ENCODE results near the gene PPP1R1C. TPM values are rescaled to one million over a fixed set of nuclear protein-coding genes. Genes with fewer than 3 reads are reported as not detected.

The PPP1R1C gene
- total RNA-seq, 4 donors from 2014 or later: 0.96 to 4.3 TPM; not detected in 2

GRCh38 chr2:182077023-182077422 lies 91.4 kb downstream of the PPP1R1C start:
- Histone ChIP-seq H3K4me3 (no peak overlapping the region), H3K27ac (peak overlapping the region in 1 of 4 donors; percentile 3), H3K27me3 (no peaks in the 10 kb centered on the region), H3K36me3 (no peaks in the 10 kb centered on the region), H3K4me1 (peaks cover 0 to 35% (median 11%) of the 10 kb centered on the region in 4 donors), H3K9me3 (no peaks in the 10 kb centered on the region)
- whole genome bisulfite sequencing, 2 donors (ENCODE audit: low coverage in 1 of 2): 39 to 47% methylated on average over 5 of the region's 5 CpGs
- TF ChIP-seq POLR2A (IDR thresholded peaks at IDR 0.05) (no peak), CTCF (IDR thresholded peaks at IDR 0.05) (no peak), EP300 (IDR thresholded peaks at IDR 0.05; ENCODE audit: low read depth) (no peak), POLR2AphosphoS5 (IDR thresholded peaks at IDR 0.05) (no peak)
- DNase-seq: no peak
- intact Hi-C loops (cut with DNase I; ENCODE audit: low total_unique reads) (loop anchor here (10.0 kb wide), 1 partner anchor 332 kb away; no protein-coding TSS in a partner anchor), in situ Hi-C loops (cut with MboI; ENCODE audit: low pct_ligation_motif_present in 1 of 4, low pct_unique_long_range_greater_than_20kb in 1 of 4, low sequenced_read_pairs in 3 of 4) (loop anchor here in 3 of 4 donors (10.0 to 25.0 kb wide), 2 partner anchors 332 to 340 kb away; no protein-coding TSS in a partner anchor)

- intact Hi-C loops (cut with DNase I; ENCODE audit: low total_unique reads): loop anchor here (10.0 kb wide), 1 partner anchor 333 kb away; no protein-coding TSS in a partner anchor
- peak; percentile 14 for DNase-seq
- Histone ChIP-seq H3K4me1 (peaks cover 0 to 35% (median 11%) of the 10 kb centered on the region in 4 donors), H3K27me3 (no peaks in the 10 kb centered on the region), H3K36me3 (no peaks in the 10 kb centered on the region), H3K27ac (peak overlapping the region in 1 of 4 donors; percentile 3), H3K4me3 (no peak overlapping the region), H3K9me3 (no peaks in the 10 kb centered on the region)
- TF ChIP-seq CTCF (IDR thresholded peaks at IDR 0.05) (peak; percentile 59 to 68 (median 66)), POLR2AphosphoS5 (IDR thresholded peaks at IDR 0.05) (peak in 1 of 3 donors; percentile 40), EP300 (IDR thresholded peaks at IDR 0.05; ENCODE audit: low read depth) (no peak)
- in situ Hi-C loops (cut with MboI; ENCODE audit: low pct_ligation_motif_present in 1 of 4, low pct_unique_long_range_greater_than_20kb in 1 of 4, low sequenced_read_pairs in 3 of 4): loop anchor here in 3 of 4 donors (10.0 to 25.0 kb wide), 2 partner anchors 333 to 340 kb away; no protein-coding TSS in a partner anchor
- 33 to 53% methylated on average over 8 to 11 of the region's 11 CpGs for WGBS, 2 donors (ENCODE audit: low coverage in 1 of 2)
These were observed 91.9 kb downstream of the PPP1R1C start for GRCh38 chr2:182077448-182078142.

- H3K27ac ChIP-seq: no peak overlapping the region
- DNase-seq: no peak
- intact Hi-C loops (cut with DNase I; ENCODE audit: low total_unique reads) (loop anchor here (10.0 kb wide), 1 partner anchor 334 kb away; no protein-coding TSS in a partner anchor), in situ Hi-C loops (cut with MboI; ENCODE audit: low pct_ligation_motif_present in 1 of 4, low pct_unique_long_range_greater_than_20kb in 1 of 4, low sequenced_read_pairs in 3 of 4) (loop anchor here in 3 of 4 donors (10.0 to 25.0 kb wide), 2 partner anchors 334 to 342 kb away; no protein-coding TSS in a partner anchor)
- TF ChIP-seq POLR2AphosphoS5 (IDR thresholded peaks at IDR 0.05) (no peak), EP300 (IDR thresholded peaks at IDR 0.05; ENCODE audit: low read depth) (no peak), CTCF (IDR thresholded peaks at IDR 0.05) (no peak), POLR2A (IDR thresholded peaks at IDR 0.05) (no peak)
- peaks cover 0 to 35% (median 11%) of the 10 kb centered on the region in 4 donors for H3K4me1 ChIP-seq
- H3K9me3 ChIP-seq: no peaks in the 10 kb centered on the region
- H3K36me3 ChIP-seq: no peaks in the 10 kb centered on the region
- no peak overlapping the region for H3K4me3 ChIP-seq
- H3K27me3 ChIP-seq: no peaks in the 10 kb centered on the region
- 44 to 49% methylated on average over 3 of the region's 3 CpGs for WGBS, 2 donors (ENCODE audit: low coverage in 1 of 2)
These were observed 93.4 kb downstream of the PPP1R1C start for GRCh38 chr2:182078988-182079602.

- Histone ChIP-seq H3K9me3 (no peaks in the 10 kb centered on the region), H3K27me3 (no peaks in the 10 kb centered on the region), H3K36me3 (no peaks in the 10 kb centered on the region), H3K4me1 (peaks cover 0 to 27% (median 7%) of the 10 kb centered on the region in 4 donors), H3K27ac (no peak overlapping the region), H3K4me3 (no peak overlapping the region)
- DNase-seq: no peak
- in situ Hi-C loops (cut with MboI; ENCODE audit: low pct_ligation_motif_present in 1 of 4, low pct_unique_long_range_greater_than_20kb in 1 of 4, low sequenced_read_pairs in 3 of 4) (loop anchor here in 2 of 4 donors (10.0 to 25.0 kb wide), 2 partner anchors 336 to 343 kb away; no protein-coding TSS in a partner anchor), intact Hi-C loops (cut with DNase I; ENCODE audit: low total_unique reads) (no loop called here)
- TF ChIP-seq CTCF (IDR thresholded peaks at IDR 0.05): no peak
- TF ChIP-seq POLR2AphosphoS5 (IDR thresholded peaks at IDR 0.05): no peak
- no peak for TF ChIP-seq POLR2A (IDR thresholded peaks at IDR 0.05)
- no peak for TF ChIP-seq EP300 (IDR thresholded peaks at IDR 0.05; ENCODE audit: low read depth)
- 73 to 89% methylated on average over 2 of the region's 2 CpGs for WGBS, 2 donors (ENCODE audit: low coverage in 1 of 2)
These were observed 94.8 kb downstream of the PPP1R1C start for GRCh38 chr2:182080493-182080892.

All from transverse colon (tissue), 4 donors.